Fibroblast of mammary gland (primary cell): ENCODE results near the gene GPD1L.
"Not testable (repeated sequence)": the region's sequence is repeated elsewhere in the genome, so short reads cannot be mapped to it uniquely, and the experiment has no call there.

ENCODE experiments used
- DNase-seq: peaks from one replicate; pipeline ENCODE4 v3.0.0-alpha.2; 2010; ENCODE audit warnings: low read depth
- H3K4me3 ChIP-seq: 2 replicates; pipeline ENCODE4 v1.5.1; 2011; ENCODE audit warnings: low read depth, mild to moderate bottlenecking, low read length, moderate library complexity; ENCODE audit not compliant: control insufficient read depth
- CTCF ChIP-seq: conservative IDR thresholded peaks from 2 replicates; pipeline ENCODE4 v1.5.1; 2011; ENCODE audit warnings: low read depth, low read length, inconsistent platforms; ENCODE audit not compliant: control insufficient read depth, insufficient read depth

The GPD1L gene

GRCh38 chr3:32106132-32106928 lies at the start of gene GPD1L:
Gene GPD1L (plus strand): TSS chr3:32106620. CDS start chr3:32106712, 92 bp downstream.
- H3K4me3 ChIP-seq, result peak within 1 kb of the TSS; percentile 69
- TF ChIP-seq CTCF, result no peak
- DNase-seq, result peak; percentile 89

GRCh38 chr3:32058465-32058864 lies 48.0 kb upstream of the GPD1L start:
- H3K4me3 ChIP-seq, DNase-seq: not testable (repeated sequence)

DNA sequence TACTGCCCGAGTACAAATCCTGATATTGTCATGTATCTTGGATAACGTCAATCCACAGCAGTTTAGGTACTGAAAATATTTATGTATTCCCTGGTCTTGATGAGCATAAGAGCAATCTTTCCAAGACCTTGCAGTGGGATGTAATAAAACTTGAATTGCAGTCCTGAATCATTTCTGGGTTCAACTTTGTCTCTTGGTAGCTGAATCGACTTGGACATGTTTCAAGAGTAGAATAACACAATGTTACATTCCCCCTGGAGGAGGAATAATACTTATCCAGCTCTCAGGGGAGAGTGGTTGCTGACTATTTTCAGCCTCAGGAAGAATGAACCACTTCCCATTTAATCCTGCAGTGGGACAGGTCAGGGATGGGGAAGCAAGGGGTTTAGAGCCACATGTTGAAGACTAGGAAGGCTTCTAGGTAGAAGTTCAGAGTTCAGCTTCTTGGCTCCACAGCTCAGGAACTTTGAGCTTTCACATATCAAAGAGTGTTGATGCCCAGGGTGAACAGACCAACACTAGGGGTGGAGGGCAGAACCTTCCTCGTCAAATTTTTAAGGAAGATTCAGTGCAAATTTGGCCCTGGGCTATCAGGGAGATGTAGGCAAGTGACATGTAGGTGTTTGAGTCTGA lies 43.4 kb upstream of the GPD1L start:
- TF ChIP-seq CTCF, result no peak
- no peak overlapping the region for H3K4me3 ChIP-seq
- DNase-seq, result peak; percentile 59

GRCh38 chr3:32066686-32067085 lies 39.7 kb upstream of the GPD1L start:
- no peak for TF ChIP-seq CTCF
- DNase-seq, result no peak

DNA sequence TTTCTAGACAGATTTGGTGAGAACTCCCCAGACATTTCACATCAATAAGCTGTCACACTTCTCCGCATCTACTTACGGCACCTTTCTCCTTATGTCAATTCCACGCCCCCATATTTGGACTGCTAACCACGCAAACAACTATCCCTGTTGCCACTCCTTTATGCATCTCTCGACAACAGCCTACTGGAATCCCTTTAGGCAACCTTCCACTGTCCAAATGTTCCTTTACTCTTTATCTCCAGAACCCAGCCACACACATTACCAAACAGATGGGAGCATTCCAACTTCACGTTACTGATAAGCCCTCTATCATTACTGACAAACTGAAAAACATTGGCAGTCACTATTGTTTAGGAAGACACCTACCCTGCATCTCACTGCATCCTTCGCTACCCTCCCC lies 32.2 kb upstream of the GPD1L start:
- not testable (repeated sequence) for DNase-seq, H3K4me3 ChIP-seq

More at GRCh38 chr3:32066686-32067085, 39.7 kb upstream of the GPD1L start:
- H3K4me3 ChIP-seq, result no peak overlapping the region

DNA sequence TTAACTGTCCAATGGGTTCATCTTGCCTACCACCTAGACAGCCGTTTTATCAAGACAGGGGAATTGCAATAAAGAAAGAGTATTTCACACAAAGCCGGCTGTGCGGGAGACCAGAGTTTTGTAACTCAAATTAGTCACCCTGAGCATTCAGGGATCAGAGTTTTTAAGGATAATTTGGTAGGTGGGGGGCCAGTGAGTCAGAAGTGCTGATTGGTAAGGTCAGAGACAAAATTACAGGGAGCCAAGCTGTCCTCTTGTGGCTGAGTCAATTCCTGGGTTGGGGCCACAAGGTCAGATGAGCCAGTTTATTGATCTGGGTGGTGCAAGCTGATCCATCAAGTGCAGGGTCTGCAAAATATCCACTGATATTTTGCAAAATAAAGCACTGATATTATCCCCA lies 29.9 kb upstream of the GPD1L start:
- peak; percentile 90 for DNase-seq
- H3K4me3 ChIP-seq, result no peak overlapping the region
- TF ChIP-seq CTCF, result no peak

- TF ChIP-seq CTCF, result no peak
- no peak overlapping the region for H3K4me3 ChIP-seq
- peak; percentile 48 for DNase-seq
These were observed 28.9 kb upstream of the GPD1L start for GRCh38 chr3:32077260-32078084.
